Retina (tissue), 1 donor: ENCODE measurements around the gene MCF2.
"Not testable (repeated sequence)": the region's sequence is repeated elsewhere in the genome, so short reads cannot be mapped to it uniquely, and the experiment has no call there.

Experiments used
- DNase-seq: peaks from one replicate; pipeline ENCODE4 v3.0.0-alpha.2; 2016

Gene MCF2, protein sequence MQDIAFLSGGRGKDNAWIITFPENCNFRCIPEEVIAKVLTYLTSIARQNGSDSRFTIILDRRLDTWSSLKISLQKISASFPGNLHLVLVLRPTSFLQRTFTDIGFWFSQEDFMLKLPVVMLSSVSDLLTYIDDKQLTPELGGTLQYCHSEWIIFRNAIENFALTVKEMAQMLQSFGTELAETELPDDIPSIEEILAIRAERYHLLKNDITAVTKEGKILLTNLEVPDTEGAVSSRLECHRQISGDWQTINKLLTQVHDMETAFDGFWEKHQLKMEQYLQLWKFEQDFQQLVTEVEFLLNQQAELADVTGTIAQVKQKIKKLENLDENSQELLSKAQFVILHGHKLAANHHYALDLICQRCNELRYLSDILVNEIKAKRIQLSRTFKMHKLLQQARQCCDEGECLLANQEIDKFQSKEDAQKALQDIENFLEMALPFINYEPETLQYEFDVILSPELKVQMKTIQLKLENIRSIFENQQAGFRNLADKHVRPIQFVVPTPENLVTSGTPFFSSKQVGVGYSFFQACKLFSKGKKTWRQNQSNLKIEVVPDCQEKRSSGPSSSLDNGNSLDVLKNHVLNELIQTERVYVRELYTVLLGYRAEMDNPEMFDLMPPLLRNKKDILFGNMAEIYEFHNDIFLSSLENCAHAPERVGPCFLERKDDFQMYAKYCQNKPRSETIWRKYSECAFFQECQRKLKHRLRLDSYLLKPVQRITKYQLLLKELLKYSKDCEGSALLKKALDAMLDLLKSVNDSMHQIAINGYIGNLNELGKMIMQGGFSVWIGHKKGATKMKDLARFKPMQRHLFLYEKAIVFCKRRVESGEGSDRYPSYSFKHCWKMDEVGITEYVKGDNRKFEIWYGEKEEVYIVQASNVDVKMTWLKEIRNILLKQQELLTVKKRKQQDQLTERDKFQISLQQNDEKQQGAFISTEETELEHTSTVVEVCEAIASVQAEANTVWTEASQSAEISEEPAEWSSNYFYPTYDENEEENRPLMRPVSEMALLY

DNA sequence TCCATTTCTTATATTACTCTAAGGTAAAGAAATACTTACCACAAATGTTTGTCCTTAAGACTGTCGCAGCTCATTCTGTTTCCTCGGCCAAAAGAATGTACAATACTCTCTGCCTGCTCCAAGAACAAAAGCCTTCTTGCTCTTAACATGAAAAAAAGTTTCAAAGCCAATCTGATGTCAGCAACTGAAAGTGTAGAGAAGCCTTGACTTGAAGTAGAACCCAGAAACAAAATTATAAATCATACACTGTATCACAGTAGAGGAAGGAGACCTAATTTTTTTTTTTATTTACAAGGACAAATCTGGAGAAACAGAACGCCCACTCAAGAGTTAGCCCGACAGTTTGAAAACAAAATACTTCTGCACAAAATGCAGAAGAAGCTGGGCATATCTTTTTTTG is at the start of gene MCF2:
Gene MCF2, minus strand, starts transcription at position 101 of the 400 bp plus-strand sequence. CDS start 56,423 bp downstream, outside the sequence.
- DNase-seq: no peak

DNA sequence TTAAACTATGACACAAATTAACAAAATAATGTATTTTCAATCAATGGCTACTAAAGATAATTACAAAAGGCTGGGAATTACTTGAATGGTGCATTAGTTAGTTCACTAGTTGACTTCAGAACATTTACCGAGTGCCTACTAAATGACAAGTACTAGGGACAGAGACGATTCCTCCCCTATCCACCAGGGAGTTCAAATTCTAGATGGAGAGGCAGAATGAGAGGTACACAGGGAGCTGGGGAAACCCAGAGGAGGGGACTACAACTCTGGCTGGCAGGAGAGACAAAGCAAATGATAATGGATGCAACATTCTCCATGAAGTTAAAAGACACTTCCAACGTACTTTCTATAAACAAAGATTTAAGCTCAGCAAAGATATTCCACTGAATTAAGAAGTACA is 43.1 kb upstream of the MCF2 start:
- no peak for DNase-seq

DNA sequence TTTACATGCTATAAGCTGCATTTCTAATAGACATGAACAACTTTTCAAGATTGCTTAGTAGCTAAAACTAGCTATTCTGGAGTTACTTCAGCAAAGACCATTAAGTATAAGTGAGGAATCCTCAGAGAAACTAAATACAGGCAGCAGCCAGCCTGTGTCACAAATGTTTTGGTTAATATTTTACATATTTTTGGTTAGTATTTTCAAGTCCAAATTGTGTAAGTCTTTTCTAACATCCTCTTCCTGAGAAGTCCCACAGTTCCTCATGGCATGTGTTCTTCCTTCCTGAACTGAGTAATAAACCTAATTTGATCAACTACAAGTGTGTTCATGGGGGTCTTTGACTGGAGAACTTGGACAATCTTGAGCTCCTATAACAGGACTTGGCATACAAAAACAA is 42.4 kb upstream of the MCF2 start:
- DNase-seq: no peak

DNA sequence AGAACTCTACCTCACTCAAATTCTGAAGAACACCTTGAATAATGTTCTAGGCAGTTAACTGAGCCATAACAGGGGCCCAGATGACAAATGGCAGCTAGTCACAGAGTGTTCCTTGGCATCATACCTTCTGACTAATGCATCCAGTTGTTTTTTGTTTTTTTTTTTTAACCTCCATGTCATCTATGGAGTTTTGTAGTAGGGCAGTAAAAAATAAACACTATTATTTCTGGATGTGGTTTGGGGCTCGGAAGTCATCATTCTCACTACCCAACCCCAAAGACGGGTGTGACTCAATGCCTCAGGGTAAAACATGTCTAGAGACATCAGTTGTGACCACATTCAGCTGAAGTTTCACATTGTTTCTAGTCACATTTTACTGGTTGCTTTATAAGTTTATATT is 31.2 kb upstream of the MCF2 start:
- no peak for DNase-seq

DNA sequence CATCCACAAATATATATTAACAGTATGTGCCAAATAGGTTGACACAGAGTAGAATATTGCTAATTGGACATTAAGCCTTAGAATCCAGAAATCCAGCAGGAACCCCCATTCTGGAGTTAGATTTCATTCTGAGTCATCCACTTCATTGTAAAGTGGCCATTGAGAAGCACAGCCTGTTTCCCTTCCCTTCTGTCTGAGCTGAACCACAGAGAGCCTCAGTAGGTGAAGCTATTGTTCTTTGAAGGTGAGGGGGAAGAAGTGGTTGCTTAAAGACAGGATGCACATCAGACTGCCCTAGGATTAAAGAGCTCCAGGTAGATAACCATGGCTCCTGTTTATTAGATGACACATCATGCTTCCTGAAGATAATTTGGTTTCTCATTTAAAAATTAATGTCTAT is 30.6 kb upstream of the MCF2 start:
- DNase-seq: no peak

DNA sequence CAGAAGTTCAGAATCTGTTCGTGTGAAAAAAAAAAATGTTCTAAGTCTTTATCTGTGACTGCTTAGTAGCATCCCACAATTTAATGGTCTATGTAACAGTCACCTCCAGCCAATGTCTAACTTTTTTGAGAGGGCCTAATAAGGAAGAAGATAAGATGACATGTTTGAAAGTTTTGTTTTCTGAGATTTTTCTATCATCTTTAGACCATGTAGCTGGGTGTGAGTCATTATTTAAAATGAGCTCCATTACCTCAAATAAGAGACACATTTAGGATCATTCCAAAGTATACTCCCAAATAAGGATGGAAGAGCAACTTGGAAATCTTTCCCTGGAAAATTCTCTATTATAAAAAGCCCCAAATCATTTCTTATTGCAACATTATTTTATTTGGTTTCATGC is 28.2 kb upstream of the MCF2 start:
- DNase-seq: no peak

DNA sequence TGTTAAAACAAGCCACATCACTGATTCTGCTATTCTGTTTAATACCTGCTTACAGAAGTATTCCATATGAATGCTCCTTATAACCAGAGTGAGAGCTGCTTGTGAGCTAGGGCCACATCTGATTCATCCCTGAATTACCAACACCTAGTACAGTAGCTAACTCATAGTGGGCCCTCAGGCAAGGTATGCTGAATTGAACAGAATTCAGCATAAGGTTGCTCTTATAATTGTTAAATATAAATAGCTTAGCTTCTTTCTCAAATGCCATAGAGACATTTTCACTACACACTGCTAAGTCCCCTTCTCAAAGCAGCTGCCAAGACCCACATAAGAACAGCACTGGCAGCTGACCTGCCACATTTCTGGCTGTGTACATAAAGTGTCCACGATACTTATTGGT is 27.0 kb upstream of the MCF2 start:
- no peak for DNase-seq

DNA sequence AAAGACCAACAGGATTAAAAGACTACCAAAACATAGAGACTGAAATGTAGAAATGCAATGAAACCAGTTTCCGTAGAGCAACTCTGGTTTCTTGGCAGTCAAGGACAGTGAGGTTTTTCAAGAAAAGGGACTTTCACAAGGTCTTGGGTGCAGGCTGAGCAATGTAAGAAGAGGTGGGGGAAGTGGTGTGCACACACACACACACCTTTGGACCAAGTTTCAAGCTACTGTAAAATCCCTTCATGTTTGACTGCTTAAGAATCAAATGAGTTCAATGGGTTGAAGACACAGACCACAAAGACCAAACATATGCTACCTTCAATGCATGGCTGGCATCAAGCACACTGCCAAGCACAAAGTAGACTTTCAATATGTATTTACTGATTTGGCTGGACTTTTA is 17.8 kb upstream of the MCF2 start:
- no peak for DNase-seq

DNA sequence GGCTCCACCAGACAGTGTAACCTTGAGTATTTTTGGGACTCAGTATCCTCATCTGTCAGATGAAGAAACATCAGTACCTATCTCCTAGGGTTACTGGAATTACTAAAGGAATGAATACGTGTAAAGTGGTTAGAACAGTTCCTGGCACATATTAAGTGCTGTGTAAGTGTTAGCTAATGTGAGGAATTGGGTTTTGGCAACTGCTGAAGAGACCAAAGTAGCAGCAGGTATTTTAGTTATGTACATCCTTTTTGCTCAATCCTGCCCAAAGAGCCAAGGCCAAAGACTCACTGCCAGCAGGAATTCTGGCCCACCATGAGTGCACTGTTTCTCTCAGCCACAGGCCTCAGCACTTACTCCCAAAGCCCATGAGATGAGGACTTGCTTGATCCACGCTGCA is 16.7 kb upstream of the MCF2 start:
- DNase-seq: no peak

DNA sequence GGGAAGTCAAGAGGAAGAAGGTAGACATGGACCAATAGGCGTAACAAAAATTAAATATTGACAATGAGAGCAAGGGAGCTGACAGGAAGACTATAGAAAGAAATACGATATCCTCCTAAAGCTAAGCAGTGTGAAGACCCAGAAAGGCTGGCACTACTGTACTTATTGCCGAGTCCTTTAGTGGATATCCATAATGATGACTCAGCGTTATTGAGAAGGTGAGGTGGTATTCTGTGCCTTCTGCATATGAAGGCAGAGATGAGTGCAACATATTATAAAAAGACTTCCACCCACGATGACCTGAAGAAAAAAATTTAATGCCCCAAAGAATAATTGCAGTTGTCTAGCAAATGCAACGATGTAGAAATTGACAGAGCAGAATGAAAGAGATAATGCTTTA is 13.0 kb upstream of the MCF2 start:
- no peak for DNase-seq

DNA sequence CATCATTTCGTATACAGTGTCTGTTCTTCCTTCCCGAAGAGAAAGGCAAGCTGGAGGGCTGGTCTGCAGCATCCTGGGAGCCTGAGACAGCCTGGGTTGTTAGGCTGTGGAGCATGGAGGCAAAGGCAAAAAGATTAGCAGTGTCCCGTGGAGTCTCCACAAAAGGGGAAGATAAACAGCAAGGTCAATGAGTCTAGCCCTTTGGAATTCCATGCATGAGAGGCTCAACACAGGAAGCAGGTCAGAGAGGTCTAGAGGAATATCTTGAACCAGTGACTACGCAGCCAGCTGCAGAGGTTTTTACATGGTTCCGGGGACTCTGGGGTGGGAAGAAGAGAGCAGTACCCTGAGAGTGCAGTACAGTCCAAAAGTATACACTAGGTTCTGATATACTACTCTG is 12.2 kb upstream of the MCF2 start:
- DNase-seq: no peak

DNA sequence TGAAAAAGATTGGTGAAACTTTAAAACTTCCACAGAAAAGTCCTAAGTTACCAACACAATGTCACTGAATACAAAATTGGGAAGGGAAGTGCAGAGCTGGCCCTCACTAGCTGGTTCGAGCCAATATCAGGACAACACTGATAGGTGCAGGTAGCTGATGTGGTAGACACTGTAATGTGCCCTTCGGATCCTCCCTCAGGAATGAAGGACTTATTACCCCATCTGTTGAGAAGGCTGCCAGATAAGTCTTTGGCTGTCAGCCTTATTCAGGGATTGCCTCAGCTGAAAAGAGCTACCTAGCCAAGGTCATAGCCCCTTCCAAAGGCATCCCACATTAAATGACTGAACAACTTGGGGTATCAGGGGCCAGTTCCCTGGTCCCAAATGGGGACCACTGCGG is 5.3 kb downstream of the MCF2 start:
- DNase-seq: no peak

DNA sequence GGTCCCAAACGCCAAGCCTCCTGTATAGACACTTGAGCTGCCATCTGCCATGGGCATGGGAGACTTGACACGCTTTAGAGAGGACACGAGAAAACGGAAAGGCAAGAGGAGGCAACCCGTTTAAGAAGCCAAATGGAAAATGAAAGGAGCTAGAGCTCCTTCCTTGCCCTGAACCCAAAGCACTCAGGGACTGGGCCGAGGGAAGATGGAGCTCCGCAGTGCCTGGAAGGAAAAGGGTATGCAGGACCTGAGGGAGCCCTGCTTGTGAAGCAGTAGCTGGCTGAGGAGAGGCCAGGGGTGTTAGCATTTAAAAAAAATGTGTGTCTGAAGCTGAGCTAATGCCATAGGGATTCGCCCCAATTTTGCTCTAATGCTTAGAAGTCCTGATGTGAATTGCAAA is 15.1 kb downstream of the MCF2 start:
- DNase-seq: peak; percentile 10

DNA sequence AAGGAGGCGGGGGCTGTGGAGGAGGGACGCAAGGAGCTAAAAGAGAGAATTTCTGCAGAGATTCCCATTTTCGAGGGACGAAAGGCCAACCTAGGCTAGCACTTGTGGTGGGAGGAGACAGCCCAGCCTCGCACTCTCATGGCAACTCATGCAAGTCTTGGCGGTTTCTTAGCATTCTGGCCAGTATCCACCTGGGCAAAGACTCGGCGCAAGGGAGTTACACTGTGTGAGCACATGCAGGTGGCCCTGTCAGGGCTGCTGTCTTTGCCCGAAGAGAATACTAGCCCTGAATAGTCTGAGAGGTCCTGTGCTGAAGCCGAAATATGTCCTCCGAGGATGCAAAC is 15.5 kb downstream of the MCF2 start:
- DNase-seq: no peak

DNA sequence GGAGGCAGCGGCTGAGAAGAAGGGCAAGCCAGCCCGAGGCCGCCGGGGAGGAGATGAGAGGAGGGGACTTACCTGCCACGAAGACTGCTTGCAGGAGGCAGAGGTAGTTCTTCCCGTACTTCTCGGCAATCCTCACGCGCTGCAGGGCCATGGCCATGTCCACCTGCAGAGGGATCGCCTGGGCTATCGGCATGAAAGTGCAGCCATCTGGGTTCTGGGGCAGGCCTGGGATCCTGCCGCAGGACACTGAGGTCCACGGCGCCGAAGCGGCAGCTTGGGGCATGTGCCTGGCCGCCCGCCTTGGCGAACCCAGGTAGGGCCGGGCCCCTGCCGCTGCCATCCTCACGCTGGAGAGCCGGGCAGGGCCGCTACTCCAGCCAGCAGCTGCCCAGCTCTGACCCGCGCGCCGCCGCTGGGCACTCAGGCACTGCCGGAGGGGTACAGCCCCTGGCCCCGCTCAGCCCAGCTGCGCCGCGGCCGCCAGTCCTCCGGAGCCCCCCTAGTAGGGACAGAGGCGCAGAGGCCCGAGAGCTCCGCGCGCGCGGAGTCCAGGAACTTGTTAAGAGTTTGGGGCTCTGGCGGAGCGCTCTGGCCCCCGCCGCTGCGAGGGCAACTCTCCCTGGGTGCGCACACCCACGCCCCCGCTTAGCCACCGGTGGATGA is 16.0 kb downstream of the MCF2 start:
- peak; percentile 54 for DNase-seq

DNA sequence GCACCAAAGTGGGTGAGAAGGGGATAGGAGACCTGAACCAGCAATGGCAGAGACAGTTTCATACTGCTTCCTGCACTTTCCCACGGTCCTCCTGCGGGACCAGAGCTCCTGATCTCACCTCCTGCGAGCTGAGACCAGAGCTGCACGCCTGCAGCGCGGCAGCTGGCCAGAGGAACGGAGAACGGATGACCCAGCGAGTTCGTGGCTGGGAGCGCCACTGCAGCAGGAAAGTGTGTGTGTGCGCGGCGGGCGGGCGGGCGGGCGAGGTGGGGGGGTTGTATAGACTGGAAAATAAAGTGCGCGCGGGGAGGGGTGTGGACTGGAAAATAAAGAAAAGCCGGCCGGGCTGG is 16.5 kb downstream of the MCF2 start:
- DNase-seq: peak; percentile 23

DNA sequence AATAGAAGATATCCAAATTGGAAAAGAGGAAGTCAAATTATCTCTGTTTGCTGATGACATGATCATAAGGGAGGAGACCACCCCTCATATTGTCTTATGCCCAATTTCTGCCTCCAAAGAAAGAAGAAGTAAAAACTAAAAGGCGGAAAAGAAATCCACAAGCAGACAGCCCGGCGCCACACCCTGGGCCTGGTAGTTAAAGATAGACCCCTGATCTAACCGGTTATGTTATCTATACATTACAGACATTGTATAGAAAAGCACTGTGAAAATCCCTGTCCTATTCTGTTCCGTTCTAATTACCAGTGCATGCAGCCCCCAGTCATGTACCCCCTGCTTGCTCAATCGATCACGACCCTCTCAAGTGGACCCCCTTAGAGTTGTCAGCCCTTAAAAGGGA is 22.8 kb downstream of the MCF2 start:
- DNase-seq: not testable (repeated sequence)

DNA sequence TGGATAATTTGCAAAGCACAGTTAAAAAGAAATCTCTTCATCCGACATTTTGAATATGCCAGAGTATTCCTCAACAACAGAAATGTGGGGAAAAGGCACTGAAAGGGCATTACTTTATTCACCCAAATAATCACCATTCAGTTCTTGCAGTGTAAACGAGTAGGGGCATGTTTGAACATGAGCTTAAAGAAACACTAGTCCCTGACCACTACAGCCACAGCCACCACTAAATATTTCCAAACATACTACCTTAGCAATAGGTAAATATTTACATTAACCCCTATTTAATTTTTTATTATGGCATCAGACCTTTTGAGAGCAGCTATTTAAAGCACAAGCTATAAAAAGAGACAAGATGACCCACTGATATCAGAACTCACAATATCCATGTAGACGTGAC is 27.6 kb downstream of the MCF2 start:
- no peak for DNase-seq

DNA sequence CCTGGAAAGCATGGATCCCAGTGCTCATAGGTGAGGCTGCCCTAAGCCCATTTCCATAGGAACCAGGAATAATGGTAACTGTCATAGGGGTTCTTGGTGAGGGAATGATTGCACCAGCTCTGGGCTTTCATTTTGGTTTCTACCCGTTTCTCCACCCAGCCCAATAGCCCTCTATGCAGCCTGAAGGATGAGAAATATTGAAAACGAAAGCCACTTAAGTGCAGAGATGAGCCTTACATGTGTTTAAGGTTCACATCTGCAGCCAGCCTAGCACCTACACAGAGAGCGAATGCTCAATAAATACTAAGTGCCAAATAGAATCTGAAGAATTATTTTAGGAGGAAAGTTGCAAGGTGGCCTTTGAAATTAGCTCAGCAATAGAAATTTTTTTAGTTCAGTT is 60.4 kb downstream of the MCF2 start:
- no peak for DNase-seq

DNA sequence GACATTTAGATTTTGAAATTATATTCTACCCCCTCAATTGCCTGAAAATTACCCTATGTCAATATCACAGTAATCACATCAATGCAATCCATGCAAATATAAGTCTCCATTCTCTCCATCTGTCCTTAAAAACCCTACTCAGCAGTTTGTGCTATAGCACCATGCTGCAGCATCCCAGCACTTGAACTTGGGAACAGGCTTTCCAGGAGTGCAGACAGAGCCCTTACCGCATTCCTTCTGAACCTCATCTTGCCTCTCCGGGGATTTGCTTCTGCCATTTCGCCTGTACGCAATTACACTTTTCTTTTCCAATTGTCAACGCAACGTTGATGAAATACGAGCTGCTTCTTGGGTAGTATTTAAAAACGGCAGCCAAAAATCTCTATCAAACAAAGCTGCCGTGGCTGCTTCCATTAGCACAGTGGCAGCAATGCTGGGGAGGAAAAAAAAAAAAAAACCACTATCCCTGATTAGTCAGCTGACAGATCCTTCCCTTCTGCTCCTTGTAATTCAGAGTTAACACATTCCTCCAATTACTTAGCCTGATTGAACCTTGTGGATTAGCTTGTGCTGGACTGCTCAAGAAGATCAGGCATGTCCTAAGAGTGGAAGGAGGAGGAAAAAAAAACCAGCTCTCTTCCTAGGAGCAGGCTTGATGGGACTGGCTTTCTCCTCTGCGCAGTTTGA is 65.6 kb downstream of the MCF2 start:
- peak; percentile 49 for DNase-seq

DNA sequence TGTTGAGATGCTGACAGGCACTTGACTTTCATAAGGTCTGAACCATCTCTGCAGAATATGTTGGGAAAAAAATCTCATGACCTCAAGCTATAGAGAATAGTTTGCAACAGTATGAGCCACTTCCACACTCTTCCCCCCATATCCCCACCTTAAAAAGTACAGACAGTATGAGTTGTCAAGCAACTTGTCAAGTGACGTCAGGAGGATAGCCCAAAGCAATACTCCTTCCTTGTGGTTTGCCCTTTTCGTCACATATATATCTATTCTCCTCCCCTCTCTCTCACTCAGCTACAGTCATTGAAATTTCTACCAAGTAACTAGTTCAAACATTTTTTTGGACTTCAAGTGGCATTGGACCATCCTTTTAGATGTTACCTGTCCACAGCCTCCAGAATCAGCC is 67.7 kb downstream of the MCF2 start:
- no peak for DNase-seq

DNA sequence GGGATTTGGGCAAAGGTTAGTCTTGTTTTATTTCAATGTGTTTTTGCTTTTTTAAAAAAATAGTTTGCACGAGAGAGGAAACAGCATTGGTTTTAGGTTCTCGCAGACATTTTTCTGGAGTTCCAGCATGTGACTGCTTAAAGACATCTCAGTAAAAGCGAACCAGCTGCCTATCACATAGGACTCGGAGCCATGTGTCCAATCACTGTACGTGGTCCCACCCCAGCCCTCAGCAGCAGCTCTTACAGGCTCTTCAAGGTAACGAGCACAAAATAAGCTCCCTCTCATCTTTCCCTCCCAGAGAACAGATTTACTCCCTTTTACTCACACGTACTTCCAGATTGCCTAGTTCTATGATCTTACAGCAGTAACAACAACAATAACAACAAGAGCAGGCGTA is 68.7 kb downstream of the MCF2 start:
- DNase-seq: no peak

DNA sequence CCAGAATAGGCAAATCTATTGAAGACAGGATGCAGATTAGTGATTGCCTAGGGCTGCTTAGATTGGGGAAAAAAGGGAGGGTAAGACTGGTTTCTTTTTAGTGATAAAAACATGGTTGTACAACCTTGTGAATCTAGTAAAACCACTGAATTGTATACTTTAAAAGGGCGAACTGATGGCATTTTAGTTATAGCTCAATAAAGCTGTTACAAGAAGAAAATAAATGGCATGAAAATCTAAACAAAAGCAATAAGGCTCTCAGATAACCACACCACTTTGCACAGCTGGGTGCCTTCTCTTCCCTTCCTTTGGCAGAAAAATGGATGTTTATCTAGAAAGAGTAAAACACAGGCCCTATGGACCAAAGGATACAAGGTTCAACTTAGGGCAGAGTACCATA is 107.9 kb downstream of the MCF2 start:
- no peak for DNase-seq
